ENCODE results near the gene DMWD.

Gene DMWD

GRCh38 chr19:45785097-45785496 is 7.5 kb downstream of the DMWD start:
- DNase-seq, result no peak

DNA sequence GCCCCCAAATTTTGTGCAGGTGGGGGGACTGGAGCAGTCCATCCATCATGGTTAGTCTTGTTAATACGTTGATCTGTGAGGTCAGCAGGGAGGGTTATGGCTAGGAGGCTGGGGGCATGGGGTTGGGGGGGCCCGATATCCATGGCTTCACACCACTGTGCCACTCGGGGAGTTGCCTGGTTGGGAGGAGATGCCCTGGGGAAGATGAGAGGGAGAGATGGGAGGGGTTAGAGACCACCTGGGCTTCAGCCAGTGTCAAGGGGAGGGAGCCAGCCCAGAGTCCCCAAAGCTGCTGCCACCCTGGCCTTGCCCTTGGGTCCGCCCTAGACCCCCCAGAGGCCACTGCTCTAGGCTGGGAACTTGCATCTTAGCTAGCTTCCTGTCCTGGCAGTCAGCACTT is 8.5 kb downstream of the DMWD start:
- DNase-seq, result no peak

DNA sequence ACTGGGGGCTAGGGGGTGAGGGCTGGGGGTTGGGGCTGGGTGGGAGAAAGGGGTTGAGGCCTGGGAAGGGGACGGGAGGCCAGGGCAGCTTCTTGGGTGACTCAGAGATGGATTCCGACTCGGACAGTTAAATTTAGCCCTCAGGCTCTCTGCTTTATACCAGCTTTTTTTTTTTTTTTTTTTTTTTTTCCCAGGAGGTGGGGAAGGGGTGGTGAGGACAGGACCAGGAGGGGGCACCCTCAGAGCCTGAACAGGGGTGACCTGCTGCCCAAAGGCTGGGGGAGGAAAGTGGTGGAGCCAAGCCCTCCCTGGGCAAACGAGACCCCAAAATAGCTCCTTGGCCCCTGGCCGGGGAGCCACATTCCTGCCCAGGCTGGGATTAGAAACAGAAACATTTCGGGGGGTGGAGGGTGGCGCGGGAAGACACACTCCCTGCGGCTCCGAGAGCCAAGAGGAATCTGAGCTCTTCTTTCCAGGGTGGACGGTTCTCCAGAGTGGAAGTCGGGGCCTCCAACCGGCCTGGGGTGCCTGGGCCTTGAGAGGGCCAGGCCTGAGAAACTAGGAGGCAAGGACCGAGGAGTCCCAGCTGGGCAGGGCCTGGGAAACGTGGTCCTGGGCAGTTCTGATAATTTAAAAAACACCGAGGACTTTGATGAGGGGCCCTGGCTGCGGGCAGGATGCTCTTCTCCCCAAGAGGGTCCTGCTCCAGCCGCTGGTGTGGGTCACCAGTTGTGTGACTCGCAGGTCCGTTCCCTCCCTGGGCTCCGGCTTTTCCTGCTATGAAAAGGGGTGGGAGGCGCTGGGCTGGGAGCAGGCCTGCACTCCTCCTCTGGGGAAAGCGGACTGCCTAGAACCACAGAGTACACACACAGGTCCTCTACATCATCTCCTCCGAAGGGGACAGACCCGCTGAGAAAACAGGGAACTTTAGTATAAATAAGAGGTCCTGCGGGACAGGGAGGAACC is 9.5 kb downstream of the DMWD start:
- DNase-seq, result peak; percentile 82

DNA sequence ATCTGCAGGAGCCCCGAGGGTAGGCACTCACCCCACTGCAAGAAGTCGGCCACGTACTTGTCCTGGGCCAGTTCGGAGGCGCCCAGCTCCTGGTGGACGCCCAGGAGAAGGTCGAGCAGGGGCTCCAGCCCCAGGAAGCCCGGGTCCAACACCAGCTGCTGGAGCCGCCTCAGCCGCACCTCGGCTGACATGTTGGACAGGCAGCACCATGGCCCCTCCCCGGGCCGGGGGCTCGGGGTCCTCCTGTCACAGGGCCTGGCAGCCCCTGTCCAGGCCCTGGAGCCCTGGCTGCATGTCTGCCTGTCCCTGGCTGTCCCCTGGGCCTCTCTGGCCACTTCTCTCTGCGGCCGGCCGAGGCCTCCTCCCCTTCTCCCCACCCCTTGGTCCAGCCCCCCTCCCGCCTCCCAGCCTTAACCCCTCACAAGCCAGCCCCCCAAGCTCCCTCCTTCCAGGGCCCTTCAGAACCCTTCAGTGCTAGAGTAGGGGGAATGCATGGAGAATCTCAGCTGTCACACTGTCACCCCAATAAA is 10.4 kb downstream of the DMWD start, which contains the start of gene DMPK:
DMPK (minus strand) TSS at position 329 of the 530 bp plus-strand sequence; CDS start at position 191, 138 bp downstream.
- no peak for DNase-seq

- peak; percentile 15 for DNase-seq
Measured at GRCh38 chr19:45781214-45782161, 11.2 kb downstream of the DMWD start.

DNA sequence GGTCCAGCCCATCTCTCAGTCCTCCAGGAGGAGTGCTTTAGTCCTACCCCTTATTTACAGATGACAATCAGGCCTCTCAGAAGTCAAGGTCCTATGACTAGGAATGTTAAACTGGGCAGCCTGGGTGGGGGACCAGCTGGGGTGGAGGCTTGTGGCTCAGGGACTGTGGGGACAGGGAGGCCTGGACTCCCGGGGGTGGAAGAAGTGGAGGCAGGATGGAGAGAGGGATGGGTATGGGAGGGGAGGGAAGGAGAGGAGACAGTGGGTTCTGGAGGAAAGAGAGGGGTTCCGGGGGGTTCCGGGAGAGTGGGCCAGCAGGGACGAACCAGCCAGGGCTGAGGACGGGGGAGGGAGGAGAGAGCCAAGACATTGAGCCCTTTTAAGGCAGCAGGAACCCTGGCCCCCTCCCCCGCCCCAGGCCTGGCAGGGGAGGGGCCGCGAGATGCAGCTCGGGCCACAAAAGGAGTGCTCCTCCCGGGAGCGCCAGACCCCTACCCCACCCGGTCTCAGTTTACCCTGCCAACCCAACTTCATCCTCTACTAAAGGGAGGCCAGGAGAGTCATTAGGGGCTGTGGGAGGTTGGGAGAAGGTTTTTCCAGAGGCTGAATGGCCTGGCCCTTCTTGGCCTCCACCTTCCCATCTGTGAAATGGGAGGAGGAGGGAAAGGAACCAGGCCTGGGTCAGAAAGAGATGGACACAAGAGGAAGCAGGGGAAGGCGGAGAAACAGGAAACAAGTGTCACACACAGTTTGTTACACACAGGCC is 12.0 kb downstream of the DMWD start:
- no peak for DNase-seq

DNA sequence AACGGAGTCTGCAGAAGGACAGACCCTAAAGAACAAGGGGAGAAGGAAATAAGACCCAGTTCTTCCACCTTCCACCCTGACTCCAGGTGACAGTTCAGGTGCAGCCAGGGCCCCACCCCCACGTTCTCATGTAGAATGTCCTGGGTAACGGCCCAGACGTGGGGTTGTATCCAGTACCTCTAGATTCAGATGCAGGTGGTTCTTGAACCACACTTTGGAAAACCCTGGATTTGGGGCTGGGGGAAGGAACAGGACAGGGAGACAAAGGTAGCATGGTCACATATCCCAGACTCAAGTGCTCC is 12.5 kb downstream of the DMWD start:
- no peak for DNase-seq

DNA sequence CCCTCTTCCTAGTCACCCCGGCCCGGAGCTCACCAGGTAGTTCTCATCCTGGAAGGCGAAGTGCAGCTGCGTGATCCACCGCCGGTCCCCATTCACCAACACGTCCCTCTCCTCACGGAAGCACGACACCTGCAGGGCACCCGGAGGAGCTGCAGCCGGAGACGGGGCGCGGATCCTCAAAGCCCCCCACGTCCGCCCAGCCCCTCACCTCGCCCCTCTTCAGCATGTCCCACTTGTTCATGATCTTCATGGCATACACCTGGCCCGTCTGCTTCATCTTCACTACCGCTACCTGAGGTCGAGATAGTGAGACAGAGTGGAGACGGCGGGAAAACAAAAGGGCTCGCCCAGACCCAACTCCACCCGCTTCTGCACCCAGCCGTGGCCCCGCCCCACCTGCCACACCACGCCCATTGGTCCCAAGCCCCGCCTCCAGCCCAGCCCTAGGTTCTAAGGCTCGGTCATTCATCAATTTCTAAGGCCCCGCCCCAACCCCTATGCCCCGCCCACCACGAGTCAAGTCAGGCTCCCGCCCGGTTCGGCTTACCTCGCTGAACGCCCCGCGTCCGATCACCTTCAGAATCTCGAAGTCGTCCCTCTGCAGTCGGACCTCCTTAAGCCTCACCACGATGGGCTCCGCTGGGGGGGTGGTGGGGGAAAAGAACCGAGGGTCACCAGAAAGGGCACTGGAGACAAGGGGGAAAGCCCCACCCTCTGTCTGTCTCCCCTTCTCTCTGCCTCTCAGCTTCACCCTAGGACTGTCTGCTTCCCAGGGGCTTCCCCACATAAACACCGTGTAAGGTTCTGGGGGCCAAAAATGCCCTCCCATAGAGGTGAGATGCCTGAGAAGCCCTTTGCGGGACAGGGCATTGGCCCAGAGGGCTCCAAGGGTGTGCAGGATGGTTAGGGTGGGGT is 13.2 kb downstream of the DMWD start:
- peak; percentile 52 for DNase-seq

- DNase-seq, result no peak
Measured at GRCh38 chr19:45778010-45778661, 14.5 kb downstream of the DMWD start.

DNA sequence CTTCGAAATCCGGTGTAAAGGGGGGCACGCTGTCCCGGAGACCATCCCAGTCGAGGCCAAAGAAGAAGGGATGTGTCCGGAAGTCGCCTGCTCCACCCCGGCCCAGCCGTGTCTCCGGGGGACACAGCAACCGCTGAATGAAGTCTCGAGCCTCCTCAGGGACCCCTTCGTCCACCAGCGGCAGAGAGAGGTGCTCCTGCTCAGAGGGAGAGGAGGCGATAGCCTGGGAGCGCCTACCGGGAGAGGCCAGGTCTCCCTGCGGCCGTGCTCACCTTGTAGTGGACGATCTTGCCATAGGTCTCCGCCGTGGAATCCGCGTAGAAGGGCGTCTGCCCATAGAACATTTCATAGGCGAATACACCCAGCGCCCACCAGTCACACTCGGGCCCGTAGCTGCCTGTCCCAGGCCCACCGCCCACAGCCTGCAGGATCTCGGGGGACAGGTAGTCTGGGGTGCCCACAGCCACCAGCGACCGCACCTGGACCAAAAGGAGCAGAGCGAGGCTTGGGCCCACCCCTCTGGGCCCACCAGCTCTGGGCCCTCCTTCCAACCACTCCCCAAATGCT is 15.2 kb downstream of the DMWD start:
- DNase-seq, result no peak

DNA sequence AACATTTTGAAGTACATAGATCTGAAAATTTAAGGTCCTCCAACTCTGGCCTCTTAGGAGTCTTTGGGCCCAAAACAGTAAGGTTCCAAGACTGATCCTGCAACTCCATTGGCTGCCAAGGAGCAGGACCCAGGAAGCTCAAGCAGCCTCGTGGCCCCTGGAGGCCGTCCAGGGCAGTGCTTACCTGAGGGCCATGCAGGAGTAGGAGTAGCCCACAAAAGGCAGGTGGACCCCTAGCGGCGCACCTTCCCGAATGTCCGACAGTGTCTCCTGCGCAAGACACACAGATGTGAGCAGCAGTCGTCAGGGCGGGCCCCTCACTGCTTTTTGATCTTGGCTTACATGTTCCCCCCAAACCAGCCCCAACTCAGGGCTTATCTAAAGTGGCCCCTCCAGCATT is 17.9 kb downstream of the DMWD start:
- no peak for DNase-seq

GRCh38 chr19:45773384-45773783 is 19.3 kb downstream of the DMWD start:
- DNase-seq, result no peak

- DNase-seq, result no peak
Measured at GRCh38 chr19:45772912-45773311, 19.7 kb downstream of the DMWD start.

DNA sequence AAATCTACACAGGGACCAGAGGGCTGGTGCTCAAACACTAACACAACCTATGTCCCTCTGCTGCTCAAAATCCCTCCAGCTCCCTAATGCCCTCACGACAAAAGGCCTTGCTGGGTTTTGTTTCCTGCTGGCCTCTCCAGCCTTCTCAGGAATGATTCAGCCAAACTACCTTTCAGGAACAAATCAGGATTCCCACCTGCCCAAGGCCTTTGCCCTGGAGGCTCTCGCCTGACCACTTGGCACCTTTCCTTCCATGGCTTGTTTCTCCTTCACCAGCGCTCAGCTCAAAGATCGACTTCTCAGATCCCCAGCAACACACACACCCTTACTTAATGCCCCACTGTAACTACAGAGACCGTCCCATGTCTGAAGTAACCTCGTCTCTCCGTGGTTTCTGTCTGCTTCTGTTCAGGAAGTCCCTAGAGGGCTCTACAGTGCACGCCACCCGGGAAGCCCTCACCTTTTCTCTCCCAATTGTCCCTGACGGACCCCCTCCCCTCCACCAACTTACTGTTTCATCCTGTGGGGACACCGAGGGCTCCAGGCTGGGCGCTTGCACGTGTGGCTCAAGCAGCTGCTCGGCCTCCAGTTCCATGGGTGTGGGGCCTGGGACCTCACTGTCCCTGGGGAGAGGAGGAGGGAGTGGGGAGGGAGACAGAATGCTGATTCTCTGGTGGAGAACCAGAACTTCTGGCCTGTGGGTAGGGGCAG is 20.4 kb downstream of the DMWD start:
- DNase-seq, result no peak

GRCh38 chr19:45771311-45771933 is 21.2 kb downstream of the DMWD start:
- DNase-seq, result no peak

- DNase-seq, result peak; percentile 89
Measured at GRCh38 chr19:45770192-45771101, 22.2 kb downstream of the DMWD start.

GRCh38 chr19:45769821-45770191 is 22.8 kb downstream of the DMWD start:
- peak; percentile 31 for DNase-seq
